HEK293T (cell line): Measurements from ENCODE around the gene CDKN3.
"Not testable (repeated sequence)": the region's sequence is repeated elsewhere in the genome, so short reads cannot be mapped to it uniquely, and the experiment has no call there.

Experiments used
- CTCF ChIA-PET: fragments of 350-600 bp; formaldehyde crosslinking; extraction: SDS; loops from one replicate; lab custom pipeline; 2021; ENCODE audit warnings: antibody characterized with exemption, inconsistent platforms; lab: Yijun Ruan, JAX
- POLR2A ChIA-PET: fragments of 350-600 bp; formaldehyde crosslinking; extraction: SDS; loops from one replicate; lab custom pipeline; 2020; ENCODE audit warnings: antibody characterized with exemption, inconsistent platforms; lab: Yijun Ruan, JAX
- DNase-seq: peaks from one replicate; pipeline ENCODE4 v3.0.0; 2012; ENCODE audit warnings: mixed read lengths; ENCODE audit errors: extremely low spot score
- ARNT ChIP-seq: fragments of 450-650 bp; IDR thresholded peaks from 2 replicates; pipeline ENCODE4 v1.6.1; 2017; ENCODE audit warnings: mild to moderate bottlenecking
- BHLHE40 ChIP-seq: fragments of 450-650 bp; IDR thresholded peaks from 2 replicates; pipeline ENCODE4 v1.6.1; 2016; ENCODE audit warnings: mild to moderate bottlenecking, moderate library complexity, borderline replicate concordance
- CTBP1 ChIP-seq: fragments of 450-650 bp; IDR thresholded peaks from 2 replicates; pipeline ENCODE4 v1.6.1; 2016; ENCODE audit warnings: borderline replicate concordance
- ELF4 ChIP-seq: fragments of 450-650 bp; IDR thresholded peaks from 2 replicates; pipeline ENCODE4 v1.6.1; 2017; ENCODE audit warnings: antibody characterized with exemption
- FOXA1 ChIP-seq: fragments of 450-650 bp; IDR thresholded peaks from 2 replicates; pipeline ENCODE4 v1.6.1; 2016; ENCODE audit warnings: mild to moderate bottlenecking
- FOXK2 ChIP-seq: fragments of 450-650 bp; IDR thresholded peaks from 2 replicates; pipeline ENCODE4 v1.6.1; 2016; ENCODE audit warnings: mild to moderate bottlenecking
- FOXM1 ChIP-seq: fragments of 450-650 bp; IDR thresholded peaks from 2 replicates; pipeline ENCODE4 v1.6.1; 2017; ENCODE audit warnings: mild to moderate bottlenecking, borderline replicate concordance
- HDGF ChIP-seq: fragments of 450-650 bp; IDR thresholded peaks from 2 replicates; pipeline ENCODE4 v1.6.1; 2017; ENCODE audit warnings: antibody characterized with exemption, borderline replicate concordance
- L3MBTL2 ChIP-seq: fragments of 450-650 bp; conservative IDR thresholded peaks from 2 replicates; pipeline ENCODE4 v1.6.1; 2016; ENCODE audit warnings: mild to moderate bottlenecking
- LEF1 ChIP-seq: fragments of 450-650 bp; IDR thresholded peaks from 2 replicates; pipeline ENCODE4 v1.6.1; 2017; ENCODE audit warnings: mild to moderate bottlenecking, borderline replicate concordance
- NFRKB ChIP-seq: fragments of 450-650 bp; IDR thresholded peaks from 2 replicates; pipeline ENCODE4 v1.6.1; 2016; ENCODE audit warnings: mild to moderate bottlenecking, moderate library complexity
- SP1 ChIP-seq: fragments of 450-650 bp; IDR thresholded peaks from 2 replicates; pipeline ENCODE4 v1.6.1; 2017
- SUZ12 ChIP-seq: fragments of 450-650 bp; IDR thresholded peaks from 2 replicates; pipeline ENCODE4 v1.6.1; 2016; ENCODE audit warnings: mild to moderate bottlenecking
- TARDBP ChIP-seq: fragments of 450-650 bp; IDR thresholded peaks from 2 replicates; pipeline ENCODE4 v1.6.1; 2016
- ZNF384 ChIP-seq: fragments of 450-650 bp; IDR thresholded peaks from 2 replicates; pipeline ENCODE4 v1.6.1; 2016
- TF ChIP-seq, protein P1 (sequence below): fragments of 450-650 bp; IDR thresholded peaks from 2 replicates; pipeline ENCODE4 v1.6.1; 2016

The CDKN3 gene

DNA sequence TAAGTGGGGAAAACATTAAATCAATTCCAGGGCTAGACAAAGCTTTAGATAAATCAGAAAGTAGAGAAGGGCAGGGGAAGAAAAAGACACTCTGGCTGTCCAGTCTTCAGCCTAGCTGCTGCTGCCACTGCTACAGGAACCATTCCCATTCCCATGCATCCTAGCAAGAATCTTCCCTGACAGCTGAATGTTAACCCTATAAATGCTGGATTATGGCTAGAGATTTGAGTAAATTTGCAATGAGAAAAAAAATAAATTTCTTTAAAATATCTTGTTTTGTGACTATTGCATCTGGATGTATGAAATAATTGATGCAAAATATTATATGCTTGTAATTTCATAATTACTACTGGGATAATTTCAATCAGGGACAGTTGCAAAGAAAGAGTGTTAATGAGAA lies 15.0 kb upstream of the CDKN3 start:
- POLR2A ChIA-PET, result interaction anchor here (2.8 kb wide), 1 partner anchor 15 kb away, joined by 10 read pairs; the partner anchor contains the start of gene CDKN3
- TF ChIP-seq CTBP1 (no peak), SUZ12 (no peak), ARNT (no peak), ZNF384 (no peak), FOXK2 (no peak), FOXA1 (no peak), ELF4 (no peak), BHLHE40 (no peak), SP1 (no peak), NFRKB (no peak), TARDBP (no peak)
- TF ChIP-seq, protein P1, sequence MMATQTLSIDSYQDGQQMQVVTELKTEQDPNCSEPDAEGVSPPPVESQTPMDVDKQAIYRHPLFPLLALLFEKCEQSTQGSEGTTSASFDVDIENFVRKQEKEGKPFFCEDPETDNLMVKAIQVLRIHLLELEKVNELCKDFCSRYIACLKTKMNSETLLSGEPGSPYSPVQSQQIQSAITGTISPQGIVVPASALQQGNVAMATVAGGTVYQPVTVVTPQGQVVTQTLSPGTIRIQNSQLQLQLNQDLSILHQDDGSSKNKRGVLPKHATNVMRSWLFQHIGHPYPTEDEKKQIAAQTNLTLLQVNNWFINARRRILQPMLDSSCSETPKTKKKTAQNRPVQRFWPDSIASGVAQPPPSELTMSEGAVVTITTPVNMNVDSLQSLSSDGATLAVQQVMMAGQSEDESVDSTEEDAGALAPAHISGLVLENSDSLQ, result no peak
- CTCF ChIA-PET, result interaction anchor here (0.6 kb wide), 2 partner anchors 209 to 1229 kb away, joined by 3 to 4 read pairs; no protein-coding TSS in a partner anchor
- DNase-seq, result no peak

DNA sequence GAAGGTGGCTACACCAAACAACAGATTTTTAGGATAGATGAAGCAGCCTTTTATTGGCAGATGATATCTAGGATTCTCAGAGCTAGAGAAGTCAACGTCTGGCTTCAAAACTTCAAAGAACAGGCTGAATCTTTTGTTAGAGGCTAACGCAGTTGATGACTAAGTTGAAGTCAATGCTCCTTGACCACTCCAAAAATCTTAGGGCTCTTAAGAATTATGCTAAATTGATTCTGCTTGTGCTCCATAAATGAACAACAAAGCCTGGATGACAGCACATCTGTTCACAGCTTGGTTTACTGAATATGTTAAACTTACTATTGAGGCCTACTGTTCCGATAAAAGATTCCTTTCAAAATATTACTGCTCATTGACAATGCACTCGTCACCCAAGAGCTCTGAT lies 13.0 kb upstream of the CDKN3 start:
- POLR2A ChIA-PET, result interaction anchor here (2.8 kb wide), 1 partner anchor 13 kb away, joined by 10 read pairs; the partner anchor contains the start of gene CDKN3
- CTCF ChIA-PET, result no interaction called here
- no peak for TF ChIP-seq ZNF384
- no peak for TF ChIP-seq ARNT
- TF ChIP-seq HDGF, result no peak
- no peak for TF ChIP-seq CTBP1
- no peak for TF ChIP-seq NFRKB
- TF ChIP-seq, protein P1, result no peak
- no peak for TF ChIP-seq SP1
- TF ChIP-seq TARDBP, result no peak
- TF ChIP-seq FOXA1, result no peak
- no peak for TF ChIP-seq ELF4
- TF ChIP-seq FOXK2, result no peak
- no peak for TF ChIP-seq FOXM1
- TF ChIP-seq L3MBTL2, result no peak
- TF ChIP-seq LEF1, result no peak
- TF ChIP-seq SUZ12, result no peak
- TF ChIP-seq BHLHE40, result no peak
- DNase-seq, result no peak

DNA sequence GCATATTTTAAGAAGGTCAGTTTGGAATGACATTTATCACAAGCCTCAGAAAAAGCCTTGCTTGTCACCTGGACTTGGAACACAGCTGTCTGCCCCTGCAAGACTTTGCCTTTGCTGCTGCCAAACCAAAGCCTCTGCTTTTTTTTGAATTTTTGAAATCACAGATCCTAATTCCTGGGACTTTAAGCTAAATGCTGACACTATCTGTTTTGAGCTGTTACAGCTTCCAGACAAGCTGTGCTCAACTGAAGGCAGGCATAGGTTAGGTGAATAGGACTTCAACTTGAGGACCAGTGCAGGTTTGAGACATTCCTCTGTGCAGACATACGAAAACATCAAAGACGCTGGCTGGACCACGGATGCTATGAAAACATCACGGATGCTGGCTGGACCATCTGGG lies 11.3 kb upstream of the CDKN3 start:
- ChIA-PET POLR2A (no interaction called here), CTCF (no interaction called here)
- no peak for DNase-seq
- no peak for TF ChIP-seq CTBP1
- no peak for TF ChIP-seq ELF4
- no peak for TF ChIP-seq ZNF384
- TF ChIP-seq SUZ12, result no peak
- no peak for TF ChIP-seq HDGF
- TF ChIP-seq SP1, result no peak

DNA sequence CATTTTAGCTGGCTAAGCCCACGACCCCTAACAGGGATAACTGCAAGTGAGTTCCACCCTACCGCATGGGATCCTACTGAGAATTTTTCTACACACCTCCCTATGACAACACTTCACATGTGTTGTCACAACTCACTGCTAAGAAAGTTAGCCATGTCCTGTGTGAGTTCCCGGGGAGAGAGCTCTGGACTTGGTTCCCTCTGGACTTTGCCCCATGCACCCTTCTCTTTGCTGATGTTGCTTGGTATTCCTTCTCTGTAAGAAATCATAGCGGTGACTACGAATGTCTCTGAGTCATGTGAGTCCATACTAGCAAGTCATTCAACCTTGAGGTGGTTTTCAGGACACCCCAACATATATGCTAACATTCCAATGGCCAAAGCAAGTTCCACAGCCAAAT lies 9.5 kb upstream of the CDKN3 start:
- ChIA-PET POLR2A (interaction anchor here (1.3 to 2.0 kb wide), 2 partner anchors 9 to 10 kb away, joined by 3 to 11 read pairs; partner anchors contain the start of gene CDKN3), CTCF (interaction anchor here (0.6 kb wide), 1 partner anchor 1552 kb away, joined by 3 read pairs; no protein-coding TSS in a partner anchor)
- no peak for DNase-seq

DNA sequence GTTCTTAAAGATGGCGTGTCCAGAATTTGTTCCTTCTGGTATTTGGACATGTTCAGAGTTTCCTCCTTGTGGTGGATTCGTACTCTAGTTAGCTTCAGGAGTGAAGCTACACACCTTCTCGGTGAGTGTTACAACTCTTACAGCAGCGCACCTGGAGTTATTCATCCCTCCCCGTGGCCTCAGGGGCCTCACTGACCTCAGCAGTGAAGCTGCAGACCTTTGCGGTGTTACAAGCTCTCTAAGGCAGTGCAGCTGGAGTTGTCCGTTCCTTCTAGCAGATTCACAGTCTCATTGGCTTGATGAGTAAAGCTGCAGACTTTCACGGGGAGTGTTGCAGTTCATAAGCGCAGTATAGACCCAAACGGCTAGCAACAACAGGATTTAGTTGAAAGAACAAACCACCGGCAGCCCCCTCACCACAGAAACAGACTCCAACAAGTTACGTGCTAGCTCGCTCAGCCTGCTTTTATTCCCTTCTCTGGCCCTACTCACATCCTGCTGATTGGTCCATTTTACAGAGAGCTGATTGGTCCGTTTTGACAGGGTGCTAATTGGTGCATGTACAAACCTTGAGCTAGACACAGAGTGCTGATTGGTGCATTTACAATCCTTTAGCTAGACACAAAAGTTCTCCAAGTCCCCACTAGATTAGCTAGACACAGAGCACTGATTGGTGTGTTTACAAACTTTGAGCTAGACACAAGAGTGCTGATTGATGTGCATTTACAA lies 4.5 kb upstream of the CDKN3 start:
- no peak for TF ChIP-seq NFRKB
- no peak for TF ChIP-seq BHLHE40
- no peak for TF ChIP-seq SUZ12
- TF ChIP-seq L3MBTL2, result no peak
- TF ChIP-seq ZNF384, result no peak
- no peak for TF ChIP-seq SP1
- TF ChIP-seq LEF1, result no peak
- no peak for DNase-seq
- ChIA-PET CTCF (interaction anchor here (1.5 kb wide), 1 partner anchor 25 kb away, joined by 5 read pairs; no protein-coding TSS in a partner anchor), POLR2A (interaction anchor here (2.2 kb wide), 1 partner anchor 25 kb away, joined by 9 read pairs; no protein-coding TSS in a partner anchor)

More for the DNA sequence above, 9.5 kb upstream of the CDKN3 start:
- TF ChIP-seq NFRKB, result no peak
- no peak for TF ChIP-seq ZNF384
- TF ChIP-seq SP1, result no peak
- TF ChIP-seq ELF4, result no peak
- no peak for TF ChIP-seq HDGF
- no peak for TF ChIP-seq FOXK2
- no peak for TF ChIP-seq L3MBTL2
- TF ChIP-seq ARNT, result no peak
- no peak for TF ChIP-seq FOXM1
- TF ChIP-seq BHLHE40, result no peak
- TF ChIP-seq FOXA1, result no peak
- no peak for TF ChIP-seq TARDBP
- no peak for TF ChIP-seq LEF1
- no peak for TF ChIP-seq CTBP1

DNA sequence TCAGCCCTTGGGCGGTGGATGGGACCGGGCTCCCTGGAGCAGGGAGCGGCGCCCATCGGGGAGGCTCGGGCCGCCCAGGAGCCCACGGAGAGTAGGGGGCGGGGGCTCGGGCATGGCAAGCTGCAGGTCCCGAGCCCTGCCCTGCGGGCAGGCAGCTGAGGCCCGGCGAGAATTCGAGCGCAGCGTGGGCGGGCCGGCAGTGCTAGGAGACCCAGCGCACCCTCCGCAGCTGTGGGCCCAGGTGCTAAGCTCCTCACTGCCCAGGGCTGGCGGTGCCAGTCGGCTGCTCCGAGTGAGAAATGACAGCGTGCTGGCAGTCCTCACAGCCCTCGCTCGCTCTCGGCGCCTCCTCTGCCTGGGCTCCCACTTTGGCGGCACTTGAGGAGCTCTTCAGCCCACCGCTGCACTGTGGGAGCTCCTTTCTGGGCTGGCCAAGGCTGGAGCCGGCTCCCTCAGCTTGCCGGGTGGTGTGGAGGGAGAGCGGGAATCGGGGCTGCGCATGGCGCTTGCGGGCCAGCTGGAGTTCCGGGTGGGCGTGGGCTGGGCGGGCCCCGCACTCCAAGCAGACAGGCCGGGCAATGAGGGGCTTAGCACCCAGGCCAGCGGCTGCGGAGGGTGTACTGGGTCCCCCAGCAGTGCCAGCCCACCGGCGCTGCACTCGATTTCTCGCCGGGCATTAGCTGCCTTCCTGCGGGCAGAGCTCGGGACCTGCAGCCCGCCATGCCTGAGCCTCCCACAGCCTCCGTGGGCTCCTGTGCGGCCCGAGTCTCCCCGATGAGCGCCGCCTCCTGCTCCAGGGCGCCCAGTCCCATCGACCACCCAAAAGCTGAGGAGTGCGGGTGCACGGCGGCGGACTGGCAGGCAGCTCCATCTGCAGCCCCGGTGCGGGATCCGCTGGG lies 3.6 kb upstream of the CDKN3 start:
- ChIA-PET POLR2A (interaction anchor here (2.2 kb wide), 1 partner anchor 26 kb away, joined by 9 read pairs; no protein-coding TSS in a partner anchor), CTCF (interaction anchor here (1.5 kb wide), 1 partner anchor 26 kb away, joined by 5 read pairs; no protein-coding TSS in a partner anchor)
- DNase-seq, result not testable (repeated sequence)
